Measurements from ENCODE around the gene LRRN1. TPM values are rescaled to one million over a fixed set of nuclear protein-coding genes. Genes with fewer than 3 reads are reported as not detected.

Gene LRRN1
- total and polyA plus RNA-seq, 2 donors (not counting 1 experiment from before 2014, with no cell fraction given): 1.1 to 2.5 TPM

- H4K20me1 ChIP-seq (ENCODE audit: control insufficient read depth, insufficient read depth, low read length, poor library complexity, severe bottlenecking): no peaks in the 10 kb centered on the region
- Mint-ChIP-seq H3K4me3 (no peak overlapping the region), H3K9me3 (ENCODE audit: insufficient read depth) (no peaks in the 10 kb centered on the region), H3K27me3 (peaks cover 30% of the 10 kb centered on the region), H3K27ac (no peak overlapping the region), H3K4me1 (peaks cover 11% of the 10 kb centered on the region)
- H3K9me3 ChIP-seq (ENCODE audit: control extremely low read depth in 1 of 3, control insufficient read depth in 2 of 3, insufficient read depth in 1 of 3, low read length in 2 of 3): peaks cover 0 to 3% (median 0%) of the 10 kb centered on the region in 3 donors
- no peak overlapping the region for H2AFZ ChIP-seq (ENCODE audit: insufficient read depth, low read depth, low read length, poor library complexity, severe bottlenecking)
- H3K79me2 ChIP-seq (ENCODE audit: control insufficient read depth, insufficient read depth, low read length): no peaks in the 10 kb centered on the region
- POLR2A ChIA-PET: no interaction called here
- intact Hi-C loops (cut with micrococcal nuclease): no loop called here
- H3K9ac ChIP-seq (ENCODE audit: low read length): no peak overlapping the region
- no peak overlapping the region for H3K4me3 ChIP-seq (ENCODE audit: control extremely low read depth in 1 of 5, extremely low read depth in 1 of 5, insufficient read depth in 1 of 5, low read depth in 2 of 5, low read length in 4 of 5)
- DNase-seq (no peak), ATAC-seq (ENCODE audit: low read depth) (no peak)
- peaks cover 0 to 26% (median 6%) of the 10 kb centered on the region in 4 experiments for H3K27me3 ChIP-seq (replicated peaks in 1 of 4; ENCODE audit: control extremely low read depth in 1 of 4, control insufficient read depth in 3 of 4, insufficient read depth in 4 of 4, low read length in 3 of 4)
- H3K4me2 ChIP-seq (replicated peaks; ENCODE audit: low read depth, low read length, poor library complexity, severe bottlenecking): no peak overlapping the region
- H3K36me3 ChIP-seq (replicated peaks in 1 of 2; ENCODE audit: control extremely low read depth in 1 of 2, control insufficient read depth in 1 of 2, extremely low read depth in 1 of 2, insufficient read depth in 2 of 2, low read length in 1 of 2): no peaks in the 10 kb centered on the region
- CTCF ChIA-PET: no interaction called here
- no peak overlapping the region for H3K27ac ChIP-seq (ENCODE audit: low read length in 2 of 2)
- peaks cover 12 to 16% of the 10 kb centered on the region in 2 donors for H3K4me1 ChIP-seq (ENCODE audit: control insufficient read depth in 2 of 2, insufficient read depth in 2 of 2, low read length in 2 of 2)
- WGBS (ENCODE audit: insufficient coverage): 80% methylated on average over 1 of the region's 2 CpGs
- TF ChIP-seq, protein P1, sequence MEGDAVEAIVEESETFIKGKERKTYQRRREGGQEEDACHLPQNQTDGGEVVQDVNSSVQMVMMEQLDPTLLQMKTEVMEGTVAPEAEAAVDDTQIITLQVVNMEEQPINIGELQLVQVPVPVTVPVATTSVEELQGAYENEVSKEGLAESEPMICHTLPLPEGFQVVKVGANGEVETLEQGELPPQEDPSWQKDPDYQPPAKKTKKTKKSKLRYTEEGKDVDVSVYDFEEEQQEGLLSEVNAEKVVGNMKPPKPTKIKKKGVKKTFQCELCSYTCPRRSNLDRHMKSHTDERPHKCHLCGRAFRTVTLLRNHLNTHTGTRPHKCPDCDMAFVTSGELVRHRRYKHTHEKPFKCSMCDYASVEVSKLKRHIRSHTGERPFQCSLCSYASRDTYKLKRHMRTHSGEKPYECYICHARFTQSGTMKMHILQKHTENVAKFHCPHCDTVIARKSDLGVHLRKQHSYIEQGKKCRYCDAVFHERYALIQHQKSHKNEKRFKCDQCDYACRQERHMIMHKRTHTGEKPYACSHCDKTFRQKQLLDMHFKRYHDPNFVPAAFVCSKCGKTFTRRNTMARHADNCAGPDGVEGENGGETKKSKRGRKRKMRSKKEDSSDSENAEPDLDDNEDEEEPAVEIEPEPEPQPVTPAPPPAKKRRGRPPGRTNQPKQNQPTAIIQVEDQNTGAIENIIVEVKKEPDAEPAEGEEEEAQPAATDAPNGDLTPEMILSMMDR (IDR thresholded peaks at IDR 0.05): no peak
Measured at GRCh38 chr3:3804560-3804959, 5.3 kb downstream of the LRRN1 start.

GRCh38 chr3:3806092-3806491 lies 6.9 kb downstream of the LRRN1 start:
- H3K9me3 Mint-ChIP-seq (ENCODE audit: insufficient read depth): no peaks in the 10 kb centered on the region
- H3K4me1 Mint-ChIP-seq: peaks cover 4% of the 10 kb centered on the region

More at GRCh38 chr3:3806092-3806491, 6.9 kb downstream of the LRRN1 start:
- TF ChIP-seq EZH2 (IDR thresholded peaks at IDR 0.05; ENCODE audit: borderline replicate concordance, insufficient read depth, low read depth, low read length, poor library complexity, severe bottlenecking): no peak
- TF ChIP-seq, protein P1 (IDR thresholded peaks at IDR 0.05): no peak
- H3K4me1 ChIP-seq (ENCODE audit: control insufficient read depth in 2 of 2, insufficient read depth in 2 of 2, low read length in 2 of 2): peaks cover 0 to 1% of the 10 kb centered on the region in 2 donors
- H3K9ac ChIP-seq (ENCODE audit: low read length): no peak overlapping the region
- no peaks in the 10 kb centered on the region for H3K36me3 ChIP-seq (replicated peaks in 1 of 2; ENCODE audit: control extremely low read depth in 1 of 2, control insufficient read depth in 1 of 2, extremely low read depth in 1 of 2, insufficient read depth in 2 of 2, low read length in 1 of 2)
- H3K27me3 Mint-ChIP-seq: peaks cover 24% of the 10 kb centered on the region
- DNase-seq: no peak
- CTCF ChIA-PET: no interaction called here
- peaks cover 0 to under 1% (median 0%) of the 10 kb centered on the region in 3 donors for H3K9me3 ChIP-seq (ENCODE audit: control extremely low read depth in 1 of 3, control insufficient read depth in 2 of 3, insufficient read depth in 1 of 3, low read length in 2 of 3)
- H3K27me3 ChIP-seq (replicated peaks in 1 of 4; ENCODE audit: control extremely low read depth in 1 of 4, control insufficient read depth in 3 of 4, insufficient read depth in 4 of 4, low read length in 3 of 4): peaks cover 0 to 10% (median under 1%) of the 10 kb centered on the region in 4 experiments
- H4K20me1 ChIP-seq (ENCODE audit: control insufficient read depth, insufficient read depth, low read length, poor library complexity, severe bottlenecking): no peaks in the 10 kb centered on the region
- no peak overlapping the region for H2AFZ ChIP-seq (ENCODE audit: insufficient read depth, low read depth, low read length, poor library complexity, severe bottlenecking)
- no peak overlapping the region for H3K4me2 ChIP-seq (replicated peaks; ENCODE audit: low read depth, low read length, poor library complexity, severe bottlenecking)
- H3K27ac Mint-ChIP-seq: no peak overlapping the region
- intact Hi-C loops (cut with micrococcal nuclease): no loop called here
- 92% methylated on average over 6 of the region's 7 CpGs for WGBS (ENCODE audit: insufficient coverage)
- no peak overlapping the region for H3K4me3 ChIP-seq (ENCODE audit: control extremely low read depth in 1 of 5, extremely low read depth in 1 of 5, insufficient read depth in 1 of 5, low read depth in 2 of 5, low read length in 4 of 5)
- ATAC-seq (ENCODE audit: low read depth): no peak
- no peak overlapping the region for H3K4me3 Mint-ChIP-seq
- POLR2A ChIA-PET: no interaction called here
- no peaks in the 10 kb centered on the region for H3K79me2 ChIP-seq (ENCODE audit: control insufficient read depth, insufficient read depth, low read length)
- no peak overlapping the region for H3K27ac ChIP-seq (ENCODE audit: low read length in 2 of 2)

All from B cell (primary cell).